ENCODE data around the gene ARF5. TPM values are rescaled to one million over a fixed set of nuclear protein-coding genes. Genes with fewer than 3 reads are reported as not detected.
A peak's percentile ranks its signal among the peaks of the same experiment; 100 is the strongest.

The ARF5 gene
- total RNA-seq, 2 donors from 2014 or later = 234 to 277 TPM

GRCh38 chr7:127578036-127578684 lies 10.1 kb upstream of the ARF5 start:
- Histone ChIP-seq H3K4me3 (ENCODE audit: low read length) (no peak overlapping the region), H3K4me1 (ENCODE audit: control insufficient read depth, insufficient read depth, low read length) (no peaks in the 10 kb centered on the region), H3K36me3 (ENCODE audit: control insufficient read depth, insufficient read depth, low read length) (peaks cover 32% of the 10 kb centered on the region), H3K27ac (ENCODE audit: low read depth, low read length) (no peak overlapping the region), H3K9me3 (ENCODE audit: control insufficient read depth, low read length) (no peaks in the 10 kb centered on the region), H3K27me3 (ENCODE audit: control insufficient read depth, insufficient read depth, low read length, poor library complexity, severe bottlenecking) (no peaks in the 10 kb centered on the region), H3K9ac (ENCODE audit: extremely low read depth, low read length, poor library complexity, severe bottlenecking) (no peak overlapping the region)
- peaks cover 28% of the 10 kb centered on the region for H3K36me3 Mint-ChIP-seq (ENCODE audit: low read depth)
- H3K4me3 Mint-ChIP-seq = no peak overlapping the region
- TF ChIP-seq, protein P1, sequence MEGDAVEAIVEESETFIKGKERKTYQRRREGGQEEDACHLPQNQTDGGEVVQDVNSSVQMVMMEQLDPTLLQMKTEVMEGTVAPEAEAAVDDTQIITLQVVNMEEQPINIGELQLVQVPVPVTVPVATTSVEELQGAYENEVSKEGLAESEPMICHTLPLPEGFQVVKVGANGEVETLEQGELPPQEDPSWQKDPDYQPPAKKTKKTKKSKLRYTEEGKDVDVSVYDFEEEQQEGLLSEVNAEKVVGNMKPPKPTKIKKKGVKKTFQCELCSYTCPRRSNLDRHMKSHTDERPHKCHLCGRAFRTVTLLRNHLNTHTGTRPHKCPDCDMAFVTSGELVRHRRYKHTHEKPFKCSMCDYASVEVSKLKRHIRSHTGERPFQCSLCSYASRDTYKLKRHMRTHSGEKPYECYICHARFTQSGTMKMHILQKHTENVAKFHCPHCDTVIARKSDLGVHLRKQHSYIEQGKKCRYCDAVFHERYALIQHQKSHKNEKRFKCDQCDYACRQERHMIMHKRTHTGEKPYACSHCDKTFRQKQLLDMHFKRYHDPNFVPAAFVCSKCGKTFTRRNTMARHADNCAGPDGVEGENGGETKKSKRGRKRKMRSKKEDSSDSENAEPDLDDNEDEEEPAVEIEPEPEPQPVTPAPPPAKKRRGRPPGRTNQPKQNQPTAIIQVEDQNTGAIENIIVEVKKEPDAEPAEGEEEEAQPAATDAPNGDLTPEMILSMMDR (conservative IDR thresholded peaks at IDR 0.05) = peak; percentile 67
- H3K9me3 Mint-ChIP-seq = no peaks in the 10 kb centered on the region
- 80 to 85% methylated on average over 4 to 5 of the region's 5 CpGs for WGBS, 2 experiments (ENCODE audit: insufficient coverage in 1 of 2, insufficient read length in 1 of 2)
- H3K4me1 Mint-ChIP-seq = no peaks in the 10 kb centered on the region
- H3K27me3 Mint-ChIP-seq (ENCODE audit: insufficient read depth) = no peaks in the 10 kb centered on the region
- DNase-seq = no peak
- no peak overlapping the region for H3K27ac Mint-ChIP-seq

- H3K9me3 ChIP-seq (ENCODE audit: control insufficient read depth, low read length) = no peaks in the 10 kb centered on the region
- H3K9me3 Mint-ChIP-seq = no peaks in the 10 kb centered on the region
- peaks cover 3% of the 10 kb centered on the region for H3K4me1 ChIP-seq (ENCODE audit: control insufficient read depth, insufficient read depth, low read length)
- H3K9ac ChIP-seq (ENCODE audit: extremely low read depth, low read length, poor library complexity, severe bottlenecking) = no peak overlapping the region
- H3K4me1 Mint-ChIP-seq = peaks cover 4% of the 10 kb centered on the region
- peaks cover 33% of the 10 kb centered on the region for H3K36me3 Mint-ChIP-seq (ENCODE audit: low read depth)
- H3K27ac ChIP-seq (ENCODE audit: low read depth, low read length) = no peak overlapping the region
- no peak overlapping the region for H3K4me3 ChIP-seq (ENCODE audit: low read length)
- DNase-seq = no peak
- H3K4me3 Mint-ChIP-seq = no peak overlapping the region
- H3K27ac Mint-ChIP-seq = no peak overlapping the region
- no peaks in the 10 kb centered on the region for H3K27me3 Mint-ChIP-seq (ENCODE audit: insufficient read depth)
- no peaks in the 10 kb centered on the region for H3K27me3 ChIP-seq (ENCODE audit: control insufficient read depth, insufficient read depth, low read length, poor library complexity, severe bottlenecking)
- WGBS, 2 experiments (ENCODE audit: insufficient coverage in 1 of 2, insufficient read length in 1 of 2) = 80 to 84% methylated on average over 2 to 4 of the region's 4 CpGs
- TF ChIP-seq, protein P1 (conservative IDR thresholded peaks at IDR 0.05) = no peak
- H3K36me3 ChIP-seq (ENCODE audit: control insufficient read depth, insufficient read depth, low read length) = peaks cover 39% of the 10 kb centered on the region
Observed at GRCh38 chr7:127578711-127579275, 9.4 kb upstream of the ARF5 start.

DNA sequence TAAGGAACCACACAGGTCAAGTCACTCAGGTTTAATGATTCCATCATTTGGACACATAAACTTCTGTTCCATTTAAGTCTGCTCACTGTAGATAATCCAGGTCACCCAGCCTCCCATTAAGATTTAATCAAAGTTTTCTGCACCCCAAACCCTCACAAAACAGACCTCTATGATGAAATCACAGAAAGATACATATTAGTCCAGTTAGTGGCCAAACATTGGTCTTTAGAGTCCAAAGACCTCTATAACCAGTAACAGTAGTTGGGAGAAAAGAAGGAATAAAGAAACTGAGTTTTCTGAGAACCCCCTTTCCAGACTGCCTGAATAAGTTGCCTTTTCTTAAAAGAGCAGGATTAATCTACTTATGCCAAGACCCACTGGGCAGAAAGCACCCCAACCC lies 7.6 kb upstream of the ARF5 start:
- no peaks in the 10 kb centered on the region for H3K27me3 ChIP-seq (ENCODE audit: control insufficient read depth, insufficient read depth, low read length, poor library complexity, severe bottlenecking)
- peaks cover 7% of the 10 kb centered on the region for H3K4me1 ChIP-seq (ENCODE audit: control insufficient read depth, insufficient read depth, low read length)
- no peak overlapping the region for H3K9ac ChIP-seq (ENCODE audit: extremely low read depth, low read length, poor library complexity, severe bottlenecking)
- no peak for DNase-seq
- Mint-ChIP-seq H3K36me3 (ENCODE audit: low read depth) (peaks cover 37% of the 10 kb centered on the region), H3K27me3 (ENCODE audit: insufficient read depth) (peaks cover 1% of the 10 kb centered on the region), H3K4me3 (no peak overlapping the region), H3K9me3 (no peaks in the 10 kb centered on the region), H3K27ac (no peak overlapping the region), H3K4me1 (peaks cover 15% of the 10 kb centered on the region)
- no peak overlapping the region for H3K4me3 ChIP-seq (ENCODE audit: low read length)
- H3K36me3 ChIP-seq (ENCODE audit: control insufficient read depth, insufficient read depth, low read length) = peaks cover 41% of the 10 kb centered on the region
- no peaks in the 10 kb centered on the region for H3K9me3 ChIP-seq (ENCODE audit: control insufficient read depth, low read length)
- TF ChIP-seq, protein P1 (conservative IDR thresholded peaks at IDR 0.05) = no peak
- H3K27ac ChIP-seq (ENCODE audit: low read depth, low read length) = no peak overlapping the region
